ENCODE measurements around the gene MCM5.

Gene MCM5

DNA sequence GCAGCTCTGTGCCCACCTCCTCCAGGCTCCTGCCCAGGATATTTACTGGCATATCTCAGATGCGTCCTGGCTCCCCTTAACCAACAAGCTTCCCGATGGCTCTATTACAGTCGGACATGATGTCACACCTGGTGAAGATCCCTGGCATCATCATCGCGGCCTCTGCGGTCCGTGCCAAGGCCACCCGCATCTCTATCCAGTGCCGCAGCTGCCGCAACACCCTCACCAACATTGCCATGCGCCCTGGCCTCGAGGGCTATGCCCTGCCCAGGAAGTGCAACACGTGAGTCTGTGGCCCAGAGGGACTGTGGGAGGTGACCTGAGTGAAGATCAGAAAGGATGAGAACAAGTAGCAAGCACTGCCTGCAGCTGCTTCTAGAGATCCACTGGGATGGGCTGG, 6.5 kb downstream of the MCM5 start:
- TF ChIP-seq, protein P1, sequence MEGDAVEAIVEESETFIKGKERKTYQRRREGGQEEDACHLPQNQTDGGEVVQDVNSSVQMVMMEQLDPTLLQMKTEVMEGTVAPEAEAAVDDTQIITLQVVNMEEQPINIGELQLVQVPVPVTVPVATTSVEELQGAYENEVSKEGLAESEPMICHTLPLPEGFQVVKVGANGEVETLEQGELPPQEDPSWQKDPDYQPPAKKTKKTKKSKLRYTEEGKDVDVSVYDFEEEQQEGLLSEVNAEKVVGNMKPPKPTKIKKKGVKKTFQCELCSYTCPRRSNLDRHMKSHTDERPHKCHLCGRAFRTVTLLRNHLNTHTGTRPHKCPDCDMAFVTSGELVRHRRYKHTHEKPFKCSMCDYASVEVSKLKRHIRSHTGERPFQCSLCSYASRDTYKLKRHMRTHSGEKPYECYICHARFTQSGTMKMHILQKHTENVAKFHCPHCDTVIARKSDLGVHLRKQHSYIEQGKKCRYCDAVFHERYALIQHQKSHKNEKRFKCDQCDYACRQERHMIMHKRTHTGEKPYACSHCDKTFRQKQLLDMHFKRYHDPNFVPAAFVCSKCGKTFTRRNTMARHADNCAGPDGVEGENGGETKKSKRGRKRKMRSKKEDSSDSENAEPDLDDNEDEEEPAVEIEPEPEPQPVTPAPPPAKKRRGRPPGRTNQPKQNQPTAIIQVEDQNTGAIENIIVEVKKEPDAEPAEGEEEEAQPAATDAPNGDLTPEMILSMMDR (IDR thresholded peaks at IDR 0.05; ENCODE audit: insufficient read depth, low read length, missing control alignments) = no peak
- no peak for DNase-seq (ENCODE audit: low read depth, low spot score)
- CTCF ChIA-PET = no interaction called here
- POLR2A ChIA-PET = no interaction called here
- no peak overlapping the region for H3K4me3 ChIP-seq (ENCODE audit: low read depth, low read length)

DNA sequence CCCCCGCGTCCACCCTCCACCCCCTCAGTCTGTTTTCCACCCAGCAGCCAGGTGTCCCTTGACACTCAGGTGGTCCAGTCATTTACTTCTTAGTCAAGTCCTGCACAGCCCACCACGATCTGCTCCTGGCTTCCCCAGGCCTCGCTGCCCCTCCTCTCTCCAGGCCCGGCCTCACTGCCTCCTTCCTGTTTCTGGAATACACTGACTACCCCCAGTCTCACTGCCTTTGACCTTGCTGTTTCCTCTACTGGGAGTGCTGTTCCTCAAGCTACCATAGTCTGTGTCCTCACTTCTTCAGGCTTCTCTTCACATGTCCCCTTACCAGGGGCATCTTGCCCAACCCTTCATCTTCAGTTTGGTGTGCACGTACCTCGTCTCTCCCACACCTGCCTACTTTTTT, 7.4 kb downstream of the MCM5 start:
- POLR2A ChIA-PET = interaction anchor here (0.6 kb wide), 1 partner anchor 13 kb away, joined by 3 read pairs; no protein-coding TSS in a partner anchor
- no peak overlapping the region for H3K4me3 ChIP-seq (ENCODE audit: low read depth, low read length)
- TF ChIP-seq, protein P1 (IDR thresholded peaks at IDR 0.05; ENCODE audit: insufficient read depth, low read length, missing control alignments) = no peak
- CTCF ChIA-PET = interaction anchor here (1.5 to 3.4 kb wide), 2 partner anchors 23 to 176 kb away, joined by 3 to 19 read pairs; no protein-coding TSS in a partner anchor
- DNase-seq (ENCODE audit: low read depth, low spot score) = no peak

DNA sequence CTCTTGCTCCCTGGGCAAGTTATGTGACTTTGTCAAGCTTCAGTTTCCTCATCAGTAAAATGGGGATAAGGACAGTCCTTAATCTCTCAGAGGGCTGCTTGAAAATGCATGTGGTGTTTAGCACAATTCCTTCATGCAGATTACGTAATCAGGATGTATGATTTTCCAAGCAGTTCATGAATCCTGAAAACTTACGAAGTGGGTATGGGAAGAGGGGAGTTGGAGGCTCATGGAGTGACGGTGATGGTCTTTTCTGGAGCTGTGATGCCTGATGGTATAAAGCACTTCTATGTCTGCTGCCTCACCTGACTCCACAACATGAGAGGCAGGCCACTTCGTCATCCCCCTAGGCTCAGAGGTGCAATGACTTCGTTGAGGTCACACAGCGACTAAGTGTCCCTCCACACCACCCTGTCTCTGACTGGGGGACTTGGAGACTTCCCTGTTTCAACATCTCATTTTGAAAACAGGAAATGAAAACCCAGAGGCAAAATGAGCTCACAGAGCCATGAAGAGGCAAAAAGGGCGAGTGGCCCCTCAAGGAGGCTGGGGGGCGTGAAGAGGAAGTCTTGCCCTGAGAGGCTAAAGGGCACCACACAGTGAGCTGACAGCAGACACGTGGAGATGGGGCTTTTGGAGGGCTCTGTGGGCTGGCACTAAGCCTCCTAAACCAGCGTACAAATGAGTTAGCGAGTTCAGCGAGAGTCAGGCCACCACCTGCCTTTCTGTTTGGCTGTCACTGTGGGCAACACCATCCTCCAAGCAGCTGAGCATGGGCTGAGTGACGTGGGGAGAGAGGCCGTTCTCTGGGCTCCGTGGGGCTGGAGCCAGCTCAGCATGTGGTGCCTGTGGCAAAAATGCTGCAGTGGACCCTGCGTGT, 10.1 kb downstream of the MCM5 start:
- CTCF ChIA-PET = interaction anchor here (0.6 to 3.4 kb wide), 5 partner anchors 16 to 173 kb away, joined by 3 to 19 read pairs (median 4); no protein-coding TSS in a partner anchor
- no peak overlapping the region for H3K4me3 ChIP-seq (ENCODE audit: low read depth, low read length)
- POLR2A ChIA-PET = no interaction called here

DNA sequence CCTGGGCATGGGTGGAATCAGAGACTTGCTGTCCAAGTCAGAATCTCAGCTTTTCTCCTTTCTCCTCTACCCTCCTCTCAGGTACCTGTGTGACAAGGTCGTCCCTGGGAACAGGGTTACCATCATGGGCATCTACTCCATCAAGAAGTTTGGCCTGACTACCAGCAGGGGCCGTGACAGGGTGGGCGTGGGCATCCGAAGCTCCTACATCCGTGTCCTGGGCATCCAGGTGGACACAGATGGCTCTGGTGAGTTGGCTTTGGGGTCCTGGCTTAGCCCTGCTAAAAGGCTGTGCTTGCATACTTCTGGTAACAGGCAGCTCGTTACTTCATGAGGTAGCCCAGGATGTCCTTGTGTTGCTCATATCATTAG, 10.7 kb downstream of the MCM5 start:
- H3K4me3 ChIP-seq (ENCODE audit: low read depth, low read length) = no peak overlapping the region

More for the DNA sequence above, 10.1 kb downstream of the MCM5 start:
- DNase-seq (ENCODE audit: low read depth, low spot score) = no peak
- TF ChIP-seq, protein P1 (IDR thresholded peaks at IDR 0.05; ENCODE audit: insufficient read depth, low read length, missing control alignments) = no peak

DNA sequence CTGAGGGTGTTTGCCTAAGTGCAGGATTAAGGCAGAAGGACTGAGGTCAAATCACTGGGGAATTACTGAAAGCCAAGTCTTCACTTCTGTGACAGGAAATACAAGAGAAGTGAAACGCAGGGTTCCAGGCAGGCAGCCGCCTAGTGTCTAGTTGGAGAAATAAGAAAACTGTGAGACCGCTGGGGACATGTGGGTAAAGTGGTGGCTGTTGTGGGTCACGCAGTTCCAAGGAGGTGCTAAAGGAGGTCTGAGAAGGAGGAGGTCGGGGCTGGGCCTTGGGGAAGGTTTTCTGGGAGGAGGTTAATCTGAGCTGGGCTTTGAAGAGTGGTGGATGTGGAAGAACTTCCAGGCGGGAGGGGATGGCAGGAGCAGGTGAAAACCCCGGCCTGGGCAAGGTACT, 11.2 kb downstream of the MCM5 start:
- ChIA-PET CTCF (interaction anchor here (1.4 to 1.9 kb wide), 2 partner anchors 31 to 172 kb away, joined by 3 to 7 read pairs; no protein-coding TSS in a partner anchor), POLR2A (no interaction called here)
- no peak overlapping the region for H3K4me3 ChIP-seq (ENCODE audit: low read depth, low read length)
- no peak for DNase-seq (ENCODE audit: low read depth, low spot score)
- TF ChIP-seq, protein P1 (IDR thresholded peaks at IDR 0.05; ENCODE audit: insufficient read depth, low read length, missing control alignments) = no peak

More for the DNA sequence above, 10.7 kb downstream of the MCM5 start:
- DNase-seq (ENCODE audit: low read depth, low spot score) = no peak
- ChIA-PET POLR2A (no interaction called here), CTCF (interaction anchor here (1.0 to 3.4 kb wide), 4 partner anchors 16 to 173 kb away, joined by 3 to 19 read pairs (median 5); no protein-coding TSS in a partner anchor)
- TF ChIP-seq, protein P1 (IDR thresholded peaks at IDR 0.05; ENCODE audit: insufficient read depth, low read length, missing control alignments) = no peak

GRCh38 chr22:35413624-35414023, 13.7 kb downstream of the MCM5 start:
- TF ChIP-seq, protein P1 (IDR thresholded peaks at IDR 0.05; ENCODE audit: insufficient read depth, low read length, missing control alignments) = no peak
- no peak overlapping the region for H3K4me3 ChIP-seq (ENCODE audit: low read depth, low read length)
- CTCF ChIA-PET = interaction anchor here (0.8 to 2.2 kb wide), 4 partner anchors 10 to 213 kb away, joined by 3 to 9 read pairs (median 6); no protein-coding TSS in a partner anchor
- POLR2A ChIA-PET = interaction anchor here (1.6 kb wide), 1 partner anchor 11 kb away, joined by 3 read pairs; no protein-coding TSS in a partner anchor
- no peak for DNase-seq (ENCODE audit: low read depth, low spot score)

All from AG04449 (cell line).